Mesenchymal stem cell (in vitro differentiated cells and primary cell): ENCODE results near the gene MED9.

Experiments used
- DNase-seq: peaks from one replicate; pipeline ENCODE4 v3.0.0-alpha.2; 2013
- H2AFZ ChIP-seq: one replicate; pipeline ENCODE4 v1.6.1; 2013; ENCODE audit warnings: low read depth, mild to moderate bottlenecking, control low read depth, inconsistent platforms, low read length, moderate library complexity
- H2AK5ac ChIP-seq: 2 replicates; pipeline ENCODE4 v1.6.1; 2013; ENCODE audit warnings: low read length, moderate library complexity, mild to moderate bottlenecking, inconsistent platforms; ENCODE audit not compliant: severe bottlenecking
- H2BK120ac ChIP-seq: one replicate; pipeline ENCODE4 v1.6.1; 2013; ENCODE audit warnings: low read depth, mild to moderate bottlenecking, inconsistent platforms, low read length, moderate library complexity
- H2BK12ac ChIP-seq, 2 experiments: one replicate each; pipeline ENCODE4 v1.6.1; 2013; ENCODE audit warnings: inconsistent platforms in 2 of 2, low read length in 2 of 2, mild to moderate bottlenecking in 2 of 2, moderate library complexity in 2 of 2, control low read depth in 1 of 2
- H2BK15ac ChIP-seq: one replicate; pipeline ENCODE4 v1.6.1; 2013; ENCODE audit warnings: mild to moderate bottlenecking, low read depth, inconsistent platforms; ENCODE audit not compliant: poor library complexity, severe bottlenecking
- H2BK5ac ChIP-seq: 2 replicates; pipeline ENCODE4 v1.6.1; 2013; ENCODE audit warnings: low read depth, mild to moderate bottlenecking, low read length, control low read depth, inconsistent platforms; ENCODE audit not compliant: poor library complexity, severe bottlenecking
- H3K14ac ChIP-seq, 2 experiments: one replicate each; pipeline ENCODE4 v1.6.1; 2013; ENCODE audit warnings: inconsistent platforms in 2 of 2, low read length in 2 of 2, control low read depth in 1 of 2, mild to moderate bottlenecking in 1 of 2, moderate library complexity in 1 of 2
- H3K18ac ChIP-seq, 2 experiments: one replicate each; pipeline ENCODE4 v1.6.1; 2013; ENCODE audit warnings: inconsistent platforms in 2 of 2, low read length in 2 of 2, control low read depth in 1 of 2, low read depth in 1 of 2, mild to moderate bottlenecking in 1 of 2
- H3K23ac ChIP-seq, 2 experiments: one replicate each; pipeline ENCODE4 v1.6.1; 2013; ENCODE audit warnings: inconsistent platforms in 2 of 2, low read length in 2 of 2, mild to moderate bottlenecking in 2 of 2, moderate library complexity in 2 of 2, control low read depth in 1 of 2
- H3K27ac ChIP-seq: 2 replicates; pipeline ENCODE4 v1.5.1; 2013; ENCODE audit warnings: mild to moderate bottlenecking, moderate library complexity, low read length, control low read depth, inconsistent platforms; ENCODE audit not compliant: poor library complexity, severe bottlenecking
- H3K27me3 ChIP-seq, 2 experiments: 2 replicates each; pipeline versions ENCODE4 v1.6.1 to v1.7.0; 2013; ENCODE audit warnings: low read length in 2 of 2, mild to moderate bottlenecking in 2 of 2, moderate library complexity in 2 of 2, control low read depth in 1 of 2, inconsistent platforms in 1 of 2; ENCODE audit not compliant: control insufficient read depth in 1 of 2, insufficient read depth in 1 of 2
- H3K36me3 ChIP-seq, 2 experiments: 2 replicates each; pipeline versions ENCODE4 v1.6.1 to v1.7.0; 2013; ENCODE audit warnings: low read length in 2 of 2, control low read depth in 1 of 2, inconsistent platforms in 1 of 2, low read depth in 1 of 2, mild to moderate bottlenecking in 1 of 2; ENCODE audit not compliant: insufficient read depth in 2 of 2, control insufficient read depth in 1 of 2
- H3K4ac ChIP-seq, 2 experiments: one replicate each; pipeline ENCODE4 v1.6.1; 2013; ENCODE audit warnings: inconsistent platforms in 2 of 2, low read length in 2 of 2, mild to moderate bottlenecking in 2 of 2, moderate library complexity in 2 of 2, control low read depth in 1 of 2, low read depth in 1 of 2
- H3K4me1 ChIP-seq: 2 replicates; pipeline ENCODE4 v1.6.1; 2013; ENCODE audit warnings: low read depth, low read length, control low read depth; ENCODE audit not compliant: control insufficient read depth, insufficient read depth
- H3K4me2 ChIP-seq: 2 replicates; pipeline ENCODE4 v1.6.1; 2013; ENCODE audit warnings: low read length, mild to moderate bottlenecking, inconsistent platforms; ENCODE audit not compliant: poor library complexity, severe bottlenecking
- H3K4me3 ChIP-seq, 2 experiments: 2 replicates each; pipeline versions ENCODE4 v1.5.1 to v1.7.0; 2013; ENCODE audit warnings: low read length in 2 of 2, mild to moderate bottlenecking in 2 of 2, control low read depth in 1 of 2, low read depth in 1 of 2; ENCODE audit not compliant: insufficient read depth in 1 of 2
- H3K79me1 ChIP-seq: replicated peaks from 2 replicates; pipeline ENCODE4 v1.6.1; 2013; ENCODE audit warnings: mild to moderate bottlenecking, control low read depth, low read length, inconsistent platforms; ENCODE audit not compliant: poor library complexity, severe bottlenecking
- H3K9ac ChIP-seq: 2 replicates; pipeline ENCODE4 v1.7.0; 2013; ENCODE audit warnings: mild to moderate bottlenecking, low read length, moderate library complexity
- H3K9me3 ChIP-seq: 2 replicates; pipeline ENCODE4 v1.7.0; 2013; ENCODE audit warnings: mild to moderate bottlenecking, low read length; ENCODE audit not compliant: control insufficient read depth
- H4K8ac ChIP-seq: one replicate; pipeline ENCODE4 v1.6.1; 2013; ENCODE audit warnings: inconsistent platforms, mild to moderate bottlenecking, low read length, moderate library complexity
- H4K91ac ChIP-seq: one replicate; pipeline ENCODE4 v1.6.1; 2013; ENCODE audit warnings: mild to moderate bottlenecking, low read length, inconsistent platforms
- WGBS: methylation state at CpG from one replicate; pipeline ENCODE4 v1.1.7; 2013; ENCODE audit warnings: mixed read lengths; 5-methylcytosine and 5-hydroxymethylcytosine counted together

The MED9 gene

GRCh38 chr17:17469358-17469757, 7.4 kb upstream of the MED9 start:
- H4K8ac ChIP-seq = no peak overlapping the region
- no peaks in the 10 kb centered on the region for H3K36me3 ChIP-seq
- H2BK120ac ChIP-seq = no peak overlapping the region
- H3K27me3 ChIP-seq = peaks cover 36 to 55% of the 10 kb centered on the region in 2 experiments
- no peak overlapping the region for H3K4me3 ChIP-seq
- H2BK12ac ChIP-seq = no peak overlapping the region
- WGBS = 91% methylated on average over 4 of the region's 4 CpGs
- H3K4me1 ChIP-seq = no peaks in the 10 kb centered on the region
- DNase-seq = no peak
- H3K4ac ChIP-seq = no peak overlapping the region
- no peak overlapping the region for H3K23ac ChIP-seq
- no peaks in the 10 kb centered on the region for H3K9me3 ChIP-seq
- no peak overlapping the region for H2BK15ac ChIP-seq
- no peak overlapping the region for H3K18ac ChIP-seq
- no peak overlapping the region for H3K9ac ChIP-seq
- no peak overlapping the region for H3K27ac ChIP-seq
- H2BK5ac ChIP-seq = no peak overlapping the region
- H3K79me1 ChIP-seq = no peaks in the 10 kb centered on the region
- no peak overlapping the region for H2AFZ ChIP-seq
- no peak overlapping the region for H4K91ac ChIP-seq
- no peak overlapping the region for H3K4me2 ChIP-seq
- H2AK5ac ChIP-seq = no peak overlapping the region
- no peak overlapping the region for H3K14ac ChIP-seq

- Histone ChIP-seq H3K14ac (no peak overlapping the region), H3K18ac (no peak overlapping the region), H2AK5ac (no peak overlapping the region), H3K9ac (no peak overlapping the region), H3K27ac (no peak overlapping the region), H3K36me3 (no peaks in the 10 kb centered on the region), H2BK15ac (no peak overlapping the region), H3K4me3 (no peak overlapping the region), H3K23ac (no peak overlapping the region), H4K91ac (no peak overlapping the region), H2BK120ac (no peak overlapping the region), H3K27me3 (peaks cover 30 to 49% of the 10 kb centered on the region in 2 experiments), H2BK5ac (no peak overlapping the region), H3K4me1 (no peaks in the 10 kb centered on the region), H3K79me1 (no peaks in the 10 kb centered on the region), H3K9me3 (no peaks in the 10 kb centered on the region), H4K8ac (no peak overlapping the region), H3K4ac (no peak overlapping the region), H2BK12ac (no peak overlapping the region), H2AFZ (no peak overlapping the region), H3K4me2 (no peak overlapping the region)
- WGBS = 91% methylated on average over 2 of the region's 3 CpGs
- DNase-seq = no peak
Measured at GRCh38 chr17:17469996-17470395, 6.8 kb upstream of the MED9 start.

- peaks cover 26 to 36% of the 10 kb centered on the region in 2 experiments for H3K27me3 ChIP-seq
- H3K14ac ChIP-seq = no peak overlapping the region
- no peak overlapping the region for H2BK15ac ChIP-seq
- no peak overlapping the region for H2BK120ac ChIP-seq
- no peak overlapping the region for H2BK5ac ChIP-seq
- no peak for DNase-seq
- H2BK12ac ChIP-seq = no peak overlapping the region
- 75% methylated on average over 7 of the region's 8 CpGs for WGBS
- H3K23ac ChIP-seq = no peak overlapping the region
- H4K8ac ChIP-seq = no peak overlapping the region
- H3K9ac ChIP-seq = peak overlapping the region; percentile 36
- H3K4ac ChIP-seq = no peak overlapping the region
- no peak overlapping the region for H2AK5ac ChIP-seq
- H2AFZ ChIP-seq = no peak overlapping the region
- peak overlapping the region in 1 of 2 experiments; percentile 41 for H3K4me3 ChIP-seq
- H3K4me2 ChIP-seq = no peak overlapping the region
- no peak overlapping the region for H3K27ac ChIP-seq
- H3K4me1 ChIP-seq = no peaks in the 10 kb centered on the region
- no peak overlapping the region for H3K18ac ChIP-seq
- H3K9me3 ChIP-seq = no peaks in the 10 kb centered on the region
- H3K79me1 ChIP-seq = peaks cover 4% of the 10 kb centered on the region
- no peaks in the 10 kb centered on the region for H3K36me3 ChIP-seq
- H4K91ac ChIP-seq = no peak overlapping the region
Measured at GRCh38 chr17:17472333-17472920, 4.4 kb upstream of the MED9 start.

- H3K36me3 ChIP-seq = no peaks in the 10 kb centered on the region
- no peak overlapping the region for H4K91ac ChIP-seq
- H3K14ac ChIP-seq = no peak overlapping the region
- no peak overlapping the region for H3K23ac ChIP-seq
- H2BK15ac ChIP-seq = no peak overlapping the region
- H4K8ac ChIP-seq = no peak overlapping the region
- no peak overlapping the region for H2AK5ac ChIP-seq
- peaks cover 8% of the 10 kb centered on the region for H3K79me1 ChIP-seq
- H2BK5ac ChIP-seq = no peak overlapping the region
- H3K27me3 ChIP-seq = peaks cover 23 to 30% of the 10 kb centered on the region in 2 experiments
- no peak overlapping the region for H3K27ac ChIP-seq
- no peak overlapping the region for H2AFZ ChIP-seq
- 88% methylated on average over 7 of the region's 7 CpGs for WGBS
- no peaks in the 10 kb centered on the region for H3K9me3 ChIP-seq
- no peak overlapping the region for H3K18ac ChIP-seq
- H3K4me2 ChIP-seq = no peak overlapping the region
- no peak overlapping the region for H3K9ac ChIP-seq
- H3K4me1 ChIP-seq = peaks cover 2% of the 10 kb centered on the region
- no peak overlapping the region for H3K4me3 ChIP-seq
- H2BK120ac ChIP-seq = no peak overlapping the region
- DNase-seq = no peak
- H3K4ac ChIP-seq = no peak overlapping the region
- H2BK12ac ChIP-seq = no peak overlapping the region
Measured at GRCh38 chr17:17474341-17474740, 2.5 kb upstream of the MED9 start.
